ENCODE data around the gene TUBG1.
"Not testable (repeated sequence)": the region's sequence is repeated elsewhere in the genome, so short reads cannot be mapped to it uniquely, and the experiment has no call there.

The TUBG1 gene

DNA sequence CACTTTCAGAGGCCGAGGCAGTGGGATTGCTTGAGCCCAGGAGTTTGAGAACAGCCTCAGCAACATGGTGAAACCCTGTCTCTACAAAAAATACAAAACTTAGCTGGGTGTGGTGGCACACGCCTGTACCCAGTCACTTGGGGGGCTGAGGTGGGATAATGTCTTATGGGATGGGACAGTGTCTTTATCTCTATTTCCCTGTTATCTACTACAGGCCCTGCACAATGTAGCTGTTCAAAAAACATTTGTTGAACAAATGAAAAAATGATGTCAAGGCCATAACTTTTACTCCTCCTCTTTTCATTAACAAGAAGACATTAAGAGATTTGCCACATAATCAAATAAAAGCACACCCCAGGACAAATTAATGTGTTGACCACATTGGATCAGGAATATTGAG, 13.8 kb downstream of the TUBG1 start:
- DNase-seq: no peak

GRCh38 chr17:42623732-42624596, 14.5 kb downstream of the TUBG1 start:
- no peak for DNase-seq

DNA sequence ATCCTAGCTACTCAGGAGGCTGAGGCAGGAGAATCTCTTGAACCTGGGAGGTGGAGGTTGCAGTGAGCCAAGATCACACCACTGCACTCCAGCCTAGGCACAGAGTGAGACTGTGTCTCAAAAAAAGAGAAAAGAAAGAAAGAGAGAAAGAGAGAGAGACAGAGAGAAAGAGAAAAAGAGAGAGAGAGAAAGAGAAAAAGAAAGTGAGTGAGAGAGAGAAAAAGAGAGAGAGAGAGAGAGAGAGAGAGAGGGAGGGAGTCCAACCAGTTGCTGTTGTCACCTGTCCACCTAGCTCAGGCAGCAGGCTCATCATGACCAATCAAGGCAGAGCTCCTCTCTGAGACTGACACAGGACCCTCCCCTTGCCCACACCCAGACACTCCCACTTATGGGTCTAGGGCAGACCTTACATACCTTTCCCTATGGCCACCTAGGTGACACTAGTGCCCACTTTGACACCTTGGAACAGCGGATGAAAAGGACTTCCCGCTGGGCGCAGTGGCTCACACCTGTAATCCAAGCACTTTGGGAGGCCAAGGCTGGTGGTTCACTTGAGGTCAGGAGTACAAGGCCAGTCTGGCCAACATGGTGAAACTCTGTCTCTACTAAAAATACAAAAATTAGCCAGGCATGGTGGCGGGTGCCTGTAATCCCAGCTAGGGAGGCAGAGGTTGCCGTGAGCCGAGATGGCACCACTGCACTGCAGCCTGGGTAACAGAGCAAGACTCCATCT, 17.7 kb downstream of the TUBG1 start:
- not testable (repeated sequence) for DNase-seq

- DNase-seq: no peak
Measured at GRCh38 chr17:42629411-42630009, 20.0 kb downstream of the TUBG1 start.

DNA sequence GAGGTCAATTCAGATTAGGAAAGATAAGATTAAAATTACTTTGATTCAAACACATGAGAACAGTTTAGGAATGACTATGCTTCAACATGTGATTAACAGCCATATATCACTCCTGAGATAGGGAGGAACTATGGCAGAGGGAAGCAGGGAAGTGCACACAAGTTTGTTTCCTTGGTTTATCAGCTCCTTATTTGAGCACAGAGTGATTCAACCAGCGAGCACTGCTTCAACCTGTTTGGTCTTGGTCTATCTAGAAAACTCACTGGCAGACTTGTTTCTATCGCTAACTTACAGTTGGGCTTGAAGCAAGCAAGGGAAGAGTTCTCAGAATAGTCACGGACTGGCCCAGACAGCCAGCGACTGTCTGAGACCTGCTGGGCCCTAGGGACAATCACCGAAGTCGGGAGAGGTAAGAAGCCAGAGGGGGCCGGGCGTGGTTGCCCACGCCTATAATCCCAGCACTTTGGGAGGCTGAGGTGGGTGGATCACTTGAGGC, 23.5 kb downstream of the TUBG1 start:
- DNase-seq: no peak

DNA sequence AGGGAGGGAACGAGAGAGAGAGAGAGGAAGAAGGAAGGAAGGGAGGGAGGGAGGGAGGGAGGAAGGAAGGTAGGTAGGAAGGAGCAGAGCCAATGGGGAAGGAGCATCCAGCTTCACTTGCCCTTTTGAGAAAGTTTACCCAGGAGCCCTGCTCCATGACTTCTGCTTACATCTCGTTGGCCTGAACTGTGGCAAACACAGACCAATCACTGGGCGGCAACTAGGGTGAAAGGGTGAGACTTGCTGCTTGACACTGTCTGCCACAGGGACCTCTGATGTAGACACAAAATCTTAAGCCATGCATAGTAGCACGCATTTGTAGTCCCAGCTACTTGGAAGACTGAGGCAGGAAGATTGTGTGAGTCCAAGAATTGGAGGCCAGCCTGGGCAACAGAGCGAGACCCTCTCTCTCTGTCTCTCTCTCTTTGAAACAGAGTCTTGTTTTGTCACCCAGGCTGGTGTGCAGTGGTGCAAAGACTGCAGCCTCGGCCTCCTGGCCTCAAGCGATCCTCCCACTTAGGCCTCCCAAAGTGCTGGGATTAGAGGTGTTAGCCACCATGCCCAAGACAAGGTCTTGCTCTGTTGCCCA, 30.1 kb downstream of the TUBG1 start:
- no peak for DNase-seq

- no peak for DNase-seq
Measured at GRCh38 chr17:42640121-42640520, 30.6 kb downstream of the TUBG1 start.

DNA sequence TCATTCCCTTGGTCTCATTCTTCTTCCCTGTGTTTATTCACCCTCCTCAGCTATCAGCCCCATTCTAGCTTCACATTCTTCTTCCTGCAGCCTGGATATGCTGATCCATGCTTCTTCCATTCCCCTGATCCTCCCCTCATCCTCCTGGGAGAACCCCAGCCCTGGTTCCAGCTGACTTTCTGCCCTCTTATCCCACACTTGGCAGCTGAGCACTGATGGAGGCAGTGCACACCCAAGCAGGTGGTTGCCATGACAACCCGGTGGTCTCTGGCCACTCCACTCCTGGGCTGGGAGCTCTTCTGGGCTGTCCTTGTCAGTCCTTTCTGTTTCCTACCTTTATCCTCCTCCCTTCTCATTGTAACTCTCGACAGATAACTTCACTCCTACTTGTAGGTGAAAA, 32.9 kb downstream of the TUBG1 start:
- no peak for DNase-seq

DNA sequence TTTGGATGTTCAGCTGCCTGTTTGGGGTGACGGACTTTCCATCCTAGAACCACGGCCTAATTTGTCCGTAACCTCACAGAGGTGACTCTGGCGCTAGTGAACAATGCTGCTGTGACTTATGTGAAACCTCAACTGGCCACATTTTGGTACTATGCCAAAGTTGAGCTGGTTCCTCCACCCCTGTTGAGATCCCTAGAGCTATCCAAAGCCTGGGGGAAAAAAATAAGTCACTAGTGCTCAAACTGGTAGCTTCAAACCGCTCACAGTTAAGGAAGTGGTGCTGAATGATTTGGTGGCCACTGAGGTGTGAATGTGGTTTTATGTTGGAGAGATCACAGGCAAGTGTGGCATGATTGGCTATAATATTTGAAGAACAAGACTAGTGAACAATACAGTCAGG, 38.3 kb downstream of the TUBG1 start:
- no peak for DNase-seq

DNA sequence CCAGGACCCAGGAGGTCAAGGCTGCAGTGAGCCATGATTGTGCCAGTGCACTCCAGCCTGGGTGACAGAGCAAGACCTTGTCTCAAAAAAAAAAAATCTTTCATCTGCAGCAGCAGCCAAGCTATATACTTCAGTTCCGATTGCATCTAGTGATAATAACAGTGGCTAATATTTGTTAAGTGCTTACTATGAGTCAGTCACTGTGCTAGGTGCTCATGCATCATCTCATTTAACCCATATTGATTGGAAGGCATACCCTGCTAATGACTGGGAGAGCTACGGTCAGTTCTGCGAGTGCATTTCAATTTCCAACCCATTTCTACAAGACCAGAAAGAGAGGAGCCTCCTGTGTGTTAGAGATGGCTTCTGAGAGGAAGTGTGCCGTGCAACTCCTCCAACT, 41.9 kb downstream of the TUBG1 start:
- DNase-seq: no peak

DNA sequence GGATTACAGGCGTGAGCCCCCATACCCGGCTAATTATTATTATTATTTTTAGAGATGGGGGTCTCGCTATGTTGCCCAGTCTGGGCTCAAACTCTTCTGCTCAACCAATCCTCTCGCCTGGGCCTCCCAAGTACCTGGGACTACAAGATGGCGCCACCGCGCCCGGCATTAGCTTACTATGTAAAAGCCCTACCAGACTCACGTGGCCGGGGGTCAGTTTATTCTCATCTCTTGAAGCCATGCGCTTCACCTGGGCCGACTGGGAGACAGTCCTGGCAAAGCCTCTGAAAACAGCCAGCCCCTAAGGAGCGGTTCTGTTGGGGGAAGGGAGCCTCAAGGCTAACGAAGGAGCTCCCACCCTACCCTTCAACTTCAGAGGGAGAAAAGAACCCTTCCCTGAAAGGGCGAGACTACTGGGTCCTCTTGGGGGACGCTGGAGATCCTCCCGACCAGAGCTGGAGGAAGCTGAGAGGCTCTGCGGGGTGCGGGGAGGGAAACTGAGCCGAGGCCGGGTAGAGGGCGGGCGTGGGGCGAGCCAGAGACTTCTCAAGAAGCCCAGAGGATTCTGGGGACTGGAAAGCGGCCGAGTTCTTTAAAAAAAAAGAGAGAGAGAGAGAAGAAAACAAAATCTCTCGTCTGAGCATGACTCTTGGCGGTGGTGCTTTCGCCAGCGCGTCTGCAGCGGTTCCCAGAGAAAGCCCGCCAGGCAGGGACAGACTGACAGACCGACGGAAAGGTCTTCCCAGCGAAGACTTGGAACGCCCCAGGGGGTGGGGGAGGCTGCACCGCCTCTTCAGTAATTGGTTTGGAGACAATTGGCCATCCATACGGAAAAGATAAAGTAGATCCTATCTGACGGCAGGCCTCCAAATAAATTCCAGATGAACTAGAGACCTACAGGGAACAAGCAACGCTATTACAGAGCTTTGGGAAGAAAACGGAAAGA, 44.0 kb downstream of the TUBG1 start:
- DNase-seq: peak in 35 of 51 donors; percentile 8 to 74 (median 46)

DNA sequence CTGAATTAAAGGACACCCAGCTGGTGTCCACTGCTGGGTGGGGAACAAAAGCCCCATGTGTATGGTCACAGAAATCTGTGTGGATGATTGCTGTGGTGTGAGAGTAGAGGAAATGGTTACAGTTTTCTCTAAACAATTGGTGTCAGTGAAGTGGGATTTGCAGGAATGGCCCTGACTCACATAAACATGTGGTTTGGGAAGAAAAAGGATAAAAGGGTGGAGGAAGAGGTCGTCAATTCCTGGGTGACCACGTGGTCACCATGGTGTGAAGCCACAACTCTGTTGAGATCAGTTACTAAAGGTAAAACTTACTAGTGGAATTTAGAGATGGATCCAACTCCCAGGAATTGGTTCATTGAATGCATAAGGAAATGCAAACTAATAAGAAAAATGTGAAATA, 46.0 kb downstream of the TUBG1 start:
- no peak for DNase-seq

- DNase-seq: no peak
Measured at GRCh38 chr17:42657824-42658588, 48.5 kb downstream of the TUBG1 start.

DNA sequence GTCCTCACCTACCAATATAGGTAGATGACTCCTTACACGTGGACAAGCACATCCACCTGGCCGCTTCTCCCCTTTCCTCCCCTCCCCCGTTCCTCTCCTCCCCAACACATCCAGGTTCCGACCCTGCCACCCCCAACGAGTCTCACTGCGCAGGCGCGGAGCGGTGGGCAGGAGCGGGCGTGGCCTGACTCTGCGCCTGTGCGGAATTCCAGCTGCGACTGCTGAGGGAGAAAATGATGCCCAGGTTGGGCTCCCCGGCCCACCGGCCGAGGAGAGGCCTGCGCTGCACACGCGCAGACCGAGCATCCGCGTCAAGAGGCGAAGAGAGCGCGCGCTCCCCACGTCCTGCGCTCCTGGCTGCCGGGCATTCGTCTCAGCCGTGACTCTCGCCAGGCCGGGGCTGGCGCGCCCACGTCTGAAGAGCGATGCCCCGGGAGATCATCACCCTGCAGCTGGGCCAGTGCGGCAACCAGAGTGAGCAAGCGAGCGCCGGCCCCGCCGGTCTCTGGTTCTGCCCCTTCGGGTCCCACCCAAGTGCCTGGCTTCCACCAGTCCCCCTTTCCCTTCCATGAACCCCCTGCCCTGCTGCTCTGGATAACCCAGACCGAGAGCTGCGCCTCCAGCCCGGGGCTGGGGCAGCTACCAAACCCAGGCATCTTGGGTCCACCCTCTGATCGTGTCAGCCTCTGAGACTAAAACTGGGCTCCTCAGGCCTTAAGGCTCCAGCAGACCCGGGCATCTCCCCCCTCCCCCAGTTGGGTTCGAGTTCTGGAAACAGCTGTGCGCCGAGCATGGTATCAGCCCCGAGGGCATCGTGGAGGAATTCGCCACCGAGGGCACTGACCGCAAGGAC, 49.8 kb downstream of the TUBG1 start, which contains the start of gene TUBG2:
TSS of gene TUBG2 (plus strand) at position 206 of the 853 bp plus-strand sequence. CDS start at position 426, 220 bp downstream.
- DNase-seq: peak; percentile 21 to 95 (median 80)

DNA sequence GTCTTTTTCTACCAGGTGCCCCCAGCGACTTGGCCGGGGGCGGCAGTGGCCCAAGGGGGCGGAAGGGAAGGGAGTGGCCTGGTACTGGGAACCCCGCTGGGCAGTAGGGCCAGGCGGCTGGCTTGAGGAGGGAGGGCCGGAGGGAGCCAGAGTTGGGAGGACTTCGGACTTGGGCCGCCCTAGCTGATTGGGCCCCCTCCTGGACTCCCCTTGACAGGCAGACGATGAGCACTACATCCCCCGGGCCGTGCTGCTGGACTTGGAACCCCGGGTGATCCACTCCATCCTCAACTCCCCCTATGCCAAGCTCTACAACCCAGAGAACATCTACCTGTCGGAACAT, 50.4 kb downstream of the TUBG1 start:
- not testable (repeated sequence) for DNase-seq

DNA sequence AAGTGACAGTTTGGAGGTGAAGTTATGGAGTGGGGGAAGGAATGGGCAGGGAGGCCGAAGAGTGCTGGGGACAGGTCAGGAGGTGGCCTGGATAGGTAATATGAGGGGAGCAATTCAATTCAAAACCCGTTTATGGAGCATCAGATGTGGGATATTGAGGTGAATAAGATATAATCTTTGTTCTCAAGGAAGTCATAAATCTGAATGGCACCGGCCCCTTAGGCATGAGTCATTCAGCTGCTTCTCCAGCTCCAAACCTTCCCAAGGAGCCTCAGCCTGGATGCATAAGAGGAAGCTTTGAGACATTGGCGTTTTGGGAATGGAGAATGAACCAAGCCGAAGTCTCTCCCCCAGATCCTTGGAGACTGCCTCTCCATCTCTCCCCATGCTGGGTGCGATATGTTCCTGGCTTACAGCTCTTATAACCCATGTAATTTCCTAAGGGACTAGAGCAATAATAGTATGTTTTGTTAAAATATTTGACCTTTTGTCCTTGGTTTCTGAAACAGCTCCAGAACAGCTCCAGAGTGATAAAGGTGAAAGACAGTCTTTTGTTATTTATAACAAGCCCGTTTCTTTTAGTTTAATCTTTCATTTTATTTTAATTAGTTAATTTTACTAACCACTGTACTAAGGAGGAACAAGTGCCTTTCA, 51.3 kb downstream of the TUBG1 start:
- DNase-seq: no peak

Measured in hypothalamus (tissue), 51 donors.